NT2/D1 (cell line): ENCODE results near the gene GPR146.

Experiments used
- SUZ12 ChIP-seq: IDR thresholded peaks from 2 replicates; pipeline ENCODE4 v1.6.1; 2011; ENCODE audit not compliant: insufficient read length, insufficient read depth; ENCODE audit errors: extremely low read depth
- YY1 ChIP-seq: IDR thresholded peaks from 2 replicates; pipeline ENCODE4 v1.6.1; 2011; ENCODE audit not compliant: insufficient read length, insufficient read depth
- ZNF274 ChIP-seq: IDR thresholded peaks from 2 replicates; pipeline ENCODE4 v1.6.1; 2011; ENCODE audit warnings: mild to moderate bottlenecking, low read depth, low read length

- TF ChIP-seq YY1 (no peak), SUZ12 (no peak), ZNF274 (no peak)
These were observed 61.9 kb downstream of the GPR146 start for GRCh38 chr7:1106063-1106792.
